Measurements from ENCODE around the gene CLDND2.

GRCh38 chr19:51354742-51355148 is 14.1 kb downstream of the CLDND2 start:
- TF ChIP-seq POLR2A (IDR thresholded peaks at IDR 0.05) (no peak), POLR2AphosphoS5 (IDR thresholded peaks at IDR 0.05) (no peak), EP300 (IDR thresholded peaks at IDR 0.05) (no peak)
- TF ChIP-seq, protein P1, sequence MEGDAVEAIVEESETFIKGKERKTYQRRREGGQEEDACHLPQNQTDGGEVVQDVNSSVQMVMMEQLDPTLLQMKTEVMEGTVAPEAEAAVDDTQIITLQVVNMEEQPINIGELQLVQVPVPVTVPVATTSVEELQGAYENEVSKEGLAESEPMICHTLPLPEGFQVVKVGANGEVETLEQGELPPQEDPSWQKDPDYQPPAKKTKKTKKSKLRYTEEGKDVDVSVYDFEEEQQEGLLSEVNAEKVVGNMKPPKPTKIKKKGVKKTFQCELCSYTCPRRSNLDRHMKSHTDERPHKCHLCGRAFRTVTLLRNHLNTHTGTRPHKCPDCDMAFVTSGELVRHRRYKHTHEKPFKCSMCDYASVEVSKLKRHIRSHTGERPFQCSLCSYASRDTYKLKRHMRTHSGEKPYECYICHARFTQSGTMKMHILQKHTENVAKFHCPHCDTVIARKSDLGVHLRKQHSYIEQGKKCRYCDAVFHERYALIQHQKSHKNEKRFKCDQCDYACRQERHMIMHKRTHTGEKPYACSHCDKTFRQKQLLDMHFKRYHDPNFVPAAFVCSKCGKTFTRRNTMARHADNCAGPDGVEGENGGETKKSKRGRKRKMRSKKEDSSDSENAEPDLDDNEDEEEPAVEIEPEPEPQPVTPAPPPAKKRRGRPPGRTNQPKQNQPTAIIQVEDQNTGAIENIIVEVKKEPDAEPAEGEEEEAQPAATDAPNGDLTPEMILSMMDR (IDR thresholded peaks at IDR 0.05): no peak

Measured in stomach (tissue), 4 donors.